Activated CD4-positive, alpha-beta T cell treated with anti-CD3 and anti-CD28 coated beads, Interleukin-2, amount 10 ng/mL, durations not matched to agents 24 days and 14 days (primary cell): ENCODE results near the gene ORC1. TPM values are rescaled to one million over a fixed set of nuclear protein-coding genes. Genes with fewer than 3 reads are reported as not detected.
A peak's percentile ranks its signal among the peaks of the same experiment; 100 is the strongest.

Experiments
- DNase-seq: peaks from one replicate; pipeline ENCODE4 v3.0.0; 2022
- H3K27ac Mint-ChIP-seq: one replicate; pipeline ENCODE4 v1.8.0; 2022; ENCODE audit warnings: mild to moderate bottlenecking, mixed read lengths
- H3K27me3 Mint-ChIP-seq: one replicate; pipeline ENCODE4 v1.8.0; 2022; ENCODE audit warnings: mixed read lengths
- H3K36me3 Mint-ChIP-seq: one replicate; pipeline ENCODE4 v1.8.0; 2022; ENCODE audit warnings: low read depth, mild to moderate bottlenecking, mixed read lengths
- H3K4me1 Mint-ChIP-seq: one replicate; pipeline ENCODE4 v1.8.0; 2021; ENCODE audit warnings: mixed read lengths
- H3K4me3 Mint-ChIP-seq: one replicate; pipeline ENCODE4 v1.8.0; 2022; ENCODE audit warnings: mild to moderate bottlenecking, moderate library complexity, mixed read lengths
- H3K9me3 Mint-ChIP-seq: one replicate; pipeline ENCODE4 v1.8.0; 2021; ENCODE audit warnings: mixed read lengths
- intact Hi-C: fragments of 100-400 bp; cut with micrococcal nuclease; formaldehyde crosslinking; loops from one replicate; pipeline ENCODE4 v1.15.1; 2023
- total RNA-seq: library from RNA; stranded (reverse); gene quantifications from 2 replicates; pipeline ENCODE4 v1.2.3, GENCODE V29; 2022

The ORC1 gene
- total RNA-seq: 43.5 and 44.2 TPM in 2 replicates

- intact Hi-C loops: loop anchor here (1.0 to 5.0 kb wide), 7 partner anchors 20 to 1433 kb away; partner anchors contain the start of genes BTF3L4, CC2D1B, LRP8 and NDC1
- H3K9me3 Mint-ChIP-seq: no peaks in the 10 kb centered on the region
- H3K36me3 Mint-ChIP-seq: peaks cover 56% of the 10 kb centered on the region
- peak within 1 kb of the TSS; percentile 99 for H3K4me3 Mint-ChIP-seq
- peaks cover 47% of the 10 kb centered on the region for H3K4me1 Mint-ChIP-seq
- peak; percentile 99 for DNase-seq
- no peaks in the 10 kb centered on the region for H3K27me3 Mint-ChIP-seq
- H3K27ac Mint-ChIP-seq: peak within 1 kb of the TSS; percentile 100
Measured at GRCh38 chr1:52404116-52404974, at the start of gene ORC1, which contains the start of gene PRPF38A. Gene ORC1, minus strand, starts transcription at chr1:52404423. Its CDS starts 2,200 bp downstream, at chr1:52402223. Gene PRPF38A, plus strand, starts transcription at chr1:52404602. Its CDS starts 148 bp downstream, at chr1:52404750.

GRCh38 chr1:52444463-52444862 is 40.2 kb upstream of the ORC1 start:
- intact Hi-C loops: no loop called here
- no peak overlapping the region for H3K4me3 Mint-ChIP-seq
- no peaks in the 10 kb centered on the region for H3K4me1 Mint-ChIP-seq
- H3K27ac Mint-ChIP-seq: no peak overlapping the region
- no peak for DNase-seq
- H3K27me3 Mint-ChIP-seq: no peaks in the 10 kb centered on the region
- no peaks in the 10 kb centered on the region for H3K9me3 Mint-ChIP-seq
- H3K36me3 Mint-ChIP-seq: peaks cover 25% of the 10 kb centered on the region

GRCh38 chr1:52439976-52440375 is 35.8 kb upstream of the ORC1 start:
- Mint-ChIP-seq H3K4me1 (no peaks in the 10 kb centered on the region), H3K4me3 (no peak overlapping the region), H3K27me3 (no peaks in the 10 kb centered on the region), H3K9me3 (no peaks in the 10 kb centered on the region), H3K36me3 (peaks cover 28% of the 10 kb centered on the region), H3K27ac (no peak overlapping the region)
- intact Hi-C loops: no loop called here
- DNase-seq: no peak

GRCh38 chr1:52436817-52437216 is 32.6 kb upstream of the ORC1 start:
- no peak overlapping the region for H3K4me3 Mint-ChIP-seq
- H3K27ac Mint-ChIP-seq: no peak overlapping the region
- no peaks in the 10 kb centered on the region for H3K27me3 Mint-ChIP-seq
- no peaks in the 10 kb centered on the region for H3K9me3 Mint-ChIP-seq
- DNase-seq: no peak
- intact Hi-C loops: no loop called here
- no peaks in the 10 kb centered on the region for H3K4me1 Mint-ChIP-seq
- H3K36me3 Mint-ChIP-seq: peaks cover 33% of the 10 kb centered on the region

GRCh38 chr1:52435650-52436049 is 31.4 kb upstream of the ORC1 start:
- Mint-ChIP-seq H3K9me3 (no peaks in the 10 kb centered on the region), H3K36me3 (peaks cover 39% of the 10 kb centered on the region), H3K4me1 (no peaks in the 10 kb centered on the region), H3K27ac (no peak overlapping the region), H3K27me3 (no peaks in the 10 kb centered on the region), H3K4me3 (no peak overlapping the region)
- intact Hi-C loops: no loop called here
- DNase-seq: no peak

- H3K36me3 Mint-ChIP-seq: peaks cover 42% of the 10 kb centered on the region
Measured at GRCh38 chr1:52435211-52435610, 31.0 kb upstream of the ORC1 start.

GRCh38 chr1:52432807-52433206 is 28.6 kb upstream of the ORC1 start:
- Mint-ChIP-seq H3K27ac (no peak overlapping the region), H3K4me3 (no peak overlapping the region), H3K36me3 (peaks cover 41% of the 10 kb centered on the region), H3K27me3 (no peaks in the 10 kb centered on the region), H3K4me1 (no peaks in the 10 kb centered on the region), H3K9me3 (no peaks in the 10 kb centered on the region)
- peak; percentile 39 for DNase-seq
- intact Hi-C loops: no loop called here

More at GRCh38 chr1:52435211-52435610, 31.0 kb upstream of the ORC1 start:
- H3K9me3 Mint-ChIP-seq: no peaks in the 10 kb centered on the region
- peak; percentile 32 for DNase-seq
- intact Hi-C loops: no loop called here
- no peaks in the 10 kb centered on the region for H3K4me1 Mint-ChIP-seq
- no peak overlapping the region for H3K27ac Mint-ChIP-seq
- H3K27me3 Mint-ChIP-seq: no peaks in the 10 kb centered on the region
- no peak overlapping the region for H3K4me3 Mint-ChIP-seq

- Mint-ChIP-seq H3K27ac (no peak overlapping the region), H3K9me3 (no peaks in the 10 kb centered on the region), H3K27me3 (no peaks in the 10 kb centered on the region), H3K4me1 (peaks cover 31% of the 10 kb centered on the region), H3K36me3 (peaks cover 53% of the 10 kb centered on the region), H3K4me3 (no peak overlapping the region)
- intact Hi-C loops: no loop called here
- DNase-seq: no peak
Measured at GRCh38 chr1:52427152-52427551, 22.9 kb upstream of the ORC1 start.

- no peaks in the 10 kb centered on the region for H3K9me3 Mint-ChIP-seq
- H3K36me3 Mint-ChIP-seq: peaks cover 51% of the 10 kb centered on the region
Measured at GRCh38 chr1:52426371-52426770, 22.1 kb upstream of the ORC1 start.

GRCh38 chr1:52424813-52425212 is 20.6 kb upstream of the ORC1 start:
- Mint-ChIP-seq H3K27me3 (no peaks in the 10 kb centered on the region), H3K9me3 (no peaks in the 10 kb centered on the region), H3K36me3 (peaks cover 41% of the 10 kb centered on the region), H3K4me1 (peaks cover 33% of the 10 kb centered on the region), H3K4me3 (peak overlapping the region; percentile 67), H3K27ac (peak overlapping the region; percentile 81)
- DNase-seq: no peak
- intact Hi-C loops: loop anchor here (1.0 kb wide), 3 partner anchors 21 to 261 kb away; partner anchors contain the start of genes ORC1, PRPF38A and TUT4

More at GRCh38 chr1:52426371-52426770, 22.1 kb upstream of the ORC1 start:
- Mint-ChIP-seq H3K27me3 (no peaks in the 10 kb centered on the region), H3K4me3 (no peak overlapping the region), H3K4me1 (peaks cover 31% of the 10 kb centered on the region), H3K27ac (peak overlapping the region; percentile 62)
- no peak for DNase-seq
- intact Hi-C loops: no loop called here

- Mint-ChIP-seq H3K4me1 (peaks cover 39% of the 10 kb centered on the region), H3K36me3 (peaks cover 47% of the 10 kb centered on the region), H3K27ac (peak overlapping the region; percentile 81)
Measured at GRCh38 chr1:52424231-52424636, 20.0 kb upstream of the ORC1 start.

GRCh38 chr1:52423771-52424170 is 19.5 kb upstream of the ORC1 start:
- H3K36me3 Mint-ChIP-seq: peaks cover 48% of the 10 kb centered on the region

More at GRCh38 chr1:52424231-52424636, 20.0 kb upstream of the ORC1 start:
- DNase-seq: peak; percentile 78
- intact Hi-C loops: loop anchor here (1.0 kb wide), 3 partner anchors 20 to 262 kb away; partner anchors contain the start of genes ORC1, PRPF38A and TUT4
- H3K4me3 Mint-ChIP-seq: peak overlapping the region; percentile 67
- H3K9me3 Mint-ChIP-seq: no peaks in the 10 kb centered on the region
- H3K27me3 Mint-ChIP-seq: no peaks in the 10 kb centered on the region

GRCh38 chr1:52423055-52423454 is 18.8 kb upstream of the ORC1 start:
- no peak for DNase-seq
- intact Hi-C loops: no loop called here
- no peaks in the 10 kb centered on the region for H3K9me3 Mint-ChIP-seq
- H3K4me1 Mint-ChIP-seq: peaks cover 40% of the 10 kb centered on the region
- no peak overlapping the region for H3K27ac Mint-ChIP-seq
- H3K27me3 Mint-ChIP-seq: no peaks in the 10 kb centered on the region
- no peak overlapping the region for H3K4me3 Mint-ChIP-seq
- H3K36me3 Mint-ChIP-seq: peaks cover 48% of the 10 kb centered on the region

More at GRCh38 chr1:52423771-52424170, 19.5 kb upstream of the ORC1 start:
- Mint-ChIP-seq H3K4me1 (peaks cover 40% of the 10 kb centered on the region), H3K4me3 (peak overlapping the region; percentile 67), H3K27me3 (no peaks in the 10 kb centered on the region), H3K9me3 (no peaks in the 10 kb centered on the region), H3K27ac (peak overlapping the region; percentile 81)
- intact Hi-C loops: loop anchor here (1.0 kb wide), 3 partner anchors 19 to 263 kb away; partner anchors contain the start of genes ORC1, PRPF38A and TUT4
- DNase-seq: peak; percentile 92

- Mint-ChIP-seq H3K27me3 (no peaks in the 10 kb centered on the region), H3K36me3 (peaks cover 43% of the 10 kb centered on the region), H3K4me1 (peaks cover 34% of the 10 kb centered on the region), H3K4me3 (no peak overlapping the region), H3K9me3 (no peaks in the 10 kb centered on the region), H3K27ac (no peak overlapping the region)
- intact Hi-C loops: no loop called here
- no peak for DNase-seq
Measured at GRCh38 chr1:52420713-52421112, 16.5 kb upstream of the ORC1 start.
